Muscle of arm (tissue), 12 donors: ENCODE data around the gene MLEC. TPM values are rescaled to one million over a fixed set of nuclear protein-coding genes. Genes with fewer than 3 reads are reported as not detected.

Experiments used
- DNase-seq: peaks from one replicate; pipeline ENCODE4 v3.0.0-alpha.2; 2013
- polyA plus RNA-seq, 12 donors: library from polyadenylated mRNA; unstranded; fragments of 120-200 nt; gene quantifications; one replicate each; pipeline ENCODE4 v1.2.1, GENCODE V29; 2013; ENCODE audit not compliant: insufficient read length in 12 of 12

The MLEC gene
- polyA plus RNA-seq, 12 donors: 62.0 to 97.5 (median 82.6) TPM; not detected in 1

DNA sequence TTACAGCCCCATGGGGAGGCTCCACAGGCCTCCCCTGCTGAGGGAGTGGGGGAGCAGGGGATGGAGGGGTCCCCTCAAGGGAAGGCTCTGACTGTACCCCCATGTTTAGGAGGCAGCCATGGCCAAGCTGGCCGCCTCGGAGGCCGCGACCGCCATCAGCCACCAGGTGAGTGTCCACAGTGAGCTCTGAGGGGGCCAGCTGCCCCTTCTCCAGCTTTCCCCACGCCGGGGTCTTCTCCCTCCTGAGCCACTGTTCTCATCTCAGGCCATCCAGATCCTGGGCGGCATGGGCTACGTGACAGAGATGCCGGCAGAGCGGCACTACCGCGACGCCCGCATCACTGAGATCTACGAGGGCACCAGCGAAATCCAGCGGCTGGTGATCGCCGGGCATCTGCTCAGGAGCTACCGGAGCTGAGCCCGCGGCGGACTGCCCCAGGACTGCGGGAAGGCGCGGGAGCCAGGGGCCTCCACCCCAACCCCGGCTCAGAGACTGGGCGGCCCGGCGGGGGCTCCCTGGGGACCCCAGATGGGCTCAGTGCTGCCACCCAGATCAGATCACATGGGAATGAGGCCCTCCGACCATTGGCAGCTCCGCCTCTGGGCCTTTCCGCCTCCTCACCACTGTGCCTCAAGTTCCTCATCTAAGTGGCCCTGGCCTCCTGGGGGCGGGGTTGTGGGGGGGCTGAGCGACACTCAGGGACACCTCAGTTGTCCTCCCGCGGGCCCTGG lies 52.2 kb downstream of the MLEC start:
- no peak for DNase-seq

GRCh38 chr12:120739821-120740613 lies 53.1 kb downstream of the MLEC start:
- DNase-seq: no peak

DNA sequence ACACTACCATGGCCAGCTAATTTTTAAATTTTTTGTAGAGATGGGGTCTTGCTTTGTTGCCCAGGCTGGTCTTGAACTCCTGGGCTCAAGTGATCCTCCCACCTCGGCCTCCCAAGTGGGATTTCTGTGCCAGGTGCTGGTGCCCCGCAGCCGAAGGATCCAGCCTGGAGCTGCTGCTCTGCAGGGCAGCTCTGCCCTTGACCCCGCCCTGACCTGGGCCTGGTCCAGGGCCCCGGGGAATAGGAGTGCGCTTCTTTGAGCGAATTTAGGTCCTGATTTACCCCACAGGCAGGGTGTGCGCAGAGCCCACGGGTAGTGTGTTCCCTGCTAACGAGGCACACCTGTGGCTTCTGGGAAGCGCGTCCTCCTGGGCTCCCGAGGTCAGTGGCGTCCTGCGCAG lies 53.9 kb downstream of the MLEC start:
- DNase-seq: no peak

DNA sequence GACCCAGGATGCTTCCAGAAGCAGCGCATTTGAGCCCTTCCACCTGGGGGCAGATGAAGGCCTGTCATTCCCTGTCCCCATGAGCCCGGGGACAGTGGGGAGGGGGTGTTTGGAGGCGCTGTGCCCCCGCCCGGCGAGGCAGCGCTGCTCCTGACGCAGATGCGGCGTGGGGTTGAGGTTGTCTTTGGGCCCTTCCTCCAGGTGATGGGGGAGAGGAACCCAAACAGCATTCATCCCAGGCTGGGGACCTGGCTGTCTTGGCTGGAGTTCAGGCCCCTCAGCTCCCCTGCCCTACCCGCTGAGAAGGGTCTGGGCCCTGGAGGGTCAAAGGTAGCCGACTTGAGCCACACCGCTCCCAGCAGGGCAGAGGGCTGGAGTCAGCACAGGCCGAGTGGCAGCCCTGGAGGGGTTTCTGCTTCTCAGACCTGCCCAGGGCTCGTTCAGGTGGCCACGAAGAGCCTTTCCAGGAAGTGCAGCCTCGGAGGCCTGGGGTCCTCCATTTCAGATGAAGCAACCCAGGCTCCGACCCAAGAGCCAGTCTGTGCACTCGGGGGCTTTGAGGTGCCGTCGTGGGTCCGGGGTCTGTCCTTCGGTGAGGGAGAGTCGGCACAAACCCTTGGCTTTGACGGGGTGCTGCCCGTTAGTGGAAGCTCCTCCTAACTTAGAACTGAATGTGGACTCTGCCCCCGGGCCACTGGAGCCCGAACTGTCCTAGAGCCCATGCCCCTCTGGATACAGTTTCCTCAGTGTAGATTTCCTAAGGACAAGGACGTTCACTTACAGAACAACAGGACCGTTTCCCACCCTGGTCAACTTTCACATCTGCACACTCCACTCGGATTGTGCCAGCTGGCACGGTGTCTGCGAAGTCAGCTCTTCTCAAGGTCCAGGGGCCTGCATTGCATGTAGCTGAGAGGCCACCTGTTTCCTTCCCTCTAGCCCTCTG lies 54.8 kb downstream of the MLEC start:
- peak; percentile 81 for DNase-seq

DNA sequence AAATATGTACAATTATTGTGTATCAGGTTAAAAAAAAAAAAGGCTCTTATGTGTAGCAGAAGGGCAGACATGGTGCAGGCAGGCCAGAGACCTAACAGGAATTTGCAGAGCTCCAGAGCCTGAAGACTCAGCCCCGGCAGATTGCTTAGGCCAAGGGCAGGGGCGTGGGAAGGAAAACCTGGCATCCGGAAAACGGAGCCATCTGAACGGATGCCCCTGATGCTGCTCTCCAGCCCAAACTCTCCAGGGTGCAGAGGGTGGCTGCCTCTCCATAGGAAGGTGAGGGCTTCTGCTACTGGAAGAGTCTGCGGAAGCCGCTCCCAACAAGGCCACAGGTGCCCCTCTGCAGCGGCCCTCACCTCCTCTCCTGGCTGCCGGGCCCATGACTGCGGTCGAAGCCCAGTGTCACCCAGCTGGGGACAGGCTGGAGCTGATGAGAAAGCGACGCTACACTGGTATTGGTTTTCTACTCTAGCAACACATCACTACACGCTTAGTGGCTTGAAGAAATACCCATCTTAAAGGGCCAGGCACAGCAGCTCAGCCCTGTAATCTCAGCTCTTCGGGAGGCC lies 58.1 kb downstream of the MLEC start:
- no peak for DNase-seq

DNA sequence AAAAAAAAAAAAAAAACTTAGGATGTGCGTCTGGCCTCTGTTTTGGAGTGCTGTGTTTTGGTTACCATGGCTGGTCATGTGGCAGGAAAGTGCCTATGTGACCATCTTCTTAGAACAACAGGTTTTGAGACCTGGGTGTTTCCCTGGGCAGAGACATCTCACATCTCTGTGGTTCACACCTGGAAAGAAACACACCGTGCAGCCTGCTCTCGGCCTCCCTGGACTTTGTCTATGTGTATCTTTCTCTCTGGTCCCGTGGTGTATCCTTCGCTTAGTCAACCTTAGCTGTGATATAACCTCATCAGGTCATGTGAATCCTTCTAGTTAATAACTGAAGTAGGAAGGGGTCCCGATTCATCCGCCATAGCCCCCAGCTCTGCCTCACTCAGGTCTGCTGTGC lies 61.3 kb downstream of the MLEC start:
- no peak for DNase-seq

GRCh38 chr12:120749256-120749655 lies 62.3 kb downstream of the MLEC start:
- DNase-seq: no peak

- no peak for DNase-seq
Observed at GRCh38 chr12:120750806-120751205, 63.9 kb downstream of the MLEC start.

- DNase-seq: no peak
Observed at GRCh38 chr12:120751389-120751788, 64.4 kb downstream of the MLEC start.

Other genes with a start within 250 kb of the MLEC start
- gene COX6A1, start 249.0 kb upstream of the MLEC start, polyA plus RNA-seq: 100 to 1,000 TPM in 6 of 12 donors, 10 to 100 TPM in 5, not detected in 1; 80.1 to 195 (median 107) TPM
- 10 to 100 TPM in 11 of 12 donors, not detected in 1; 16.8 to 43.3 (median 35.4) TPM for gene TRIAP1, start 240.8 kb upstream of the MLEC start, polyA plus RNA-seq
- gene GATC, start 240.7 kb upstream of the MLEC start, polyA plus RNA-seq: 10 to 100 TPM in 11 of 12 donors, not detected in 1; 10.6 to 22.1 (median 16.9) TPM
- gene SRSF9, start 217.4 kb upstream of the MLEC start, polyA plus RNA-seq: 100 to 1,000 TPM in 4 of 12 donors, 10 to 100 TPM in 8; 72.6 to 467 (median 93.0) TPM
- gene DYNLL1, start 191.0 kb upstream of the MLEC start, polyA plus RNA-seq: 100 to 1,000 TPM in 11 of 12 donors, not detected in 1; 258 to 571 (median 356) TPM
- 10 to 100 TPM in 11 of 12 donors, not detected in 1; 25.1 to 42.2 (median 36.7) TPM for gene COQ5, start 158.0 kb upstream of the MLEC start, polyA plus RNA-seq
- 100 to 1,000 TPM in 11 of 12 donors, not detected in 1; 124 to 271 (median 165) TPM for gene RNF10, start 152.8 kb upstream of the MLEC start, polyA plus RNA-seq
- gene POP5, start 105.7 kb upstream of the MLEC start, polyA plus RNA-seq: 10 to 100 TPM in 11 of 12 donors, not detected in 1; 19.8 to 45.7 (median 24.0) TPM
- 1 to 10 TPM in 10 of 12 donors, not detected in 2; 1.2 to 4.9 (median 1.9) TPM for gene CABP1, start 46.5 kb upstream of the MLEC start, polyA plus RNA-seq
- 10 to 100 TPM in 11 of 12 donors, not detected in 1; 11.0 to 21.9 (median 15.9) TPM for gene UNC119B, start 23.3 kb downstream of the MLEC start, polyA plus RNA-seq
- gene ACADS, start 38.7 kb downstream of the MLEC start, polyA plus RNA-seq: 10 to 100 TPM in 11 of 12 donors, not detected in 1; 10.4 to 32.2 (median 15.1) TPM
- 10 to 100 TPM in 11 of 12 donors, not detected in 1; 21.9 to 72.7 (median 58.4) TPM for gene SPPL3, start 217.2 kb downstream of the MLEC start, polyA plus RNA-seq